ENCODE measurements around the gene MYL2. TPM values are rescaled to one million over a fixed set of nuclear protein-coding genes. Genes with fewer than 3 reads are reported as not detected.

Gene MYL2
- total RNA-seq, result 0.64 TPM in 1 of 2 replicates, not detected in the other

GRCh38 chr12:110920324-110920910, at the start of gene MYL2:
MYL2 (minus strand) TSS chr12:110920579; CDS start chr12:110920529, 50 bp downstream.

Other genes starting within 250 kb of the MYL2 start
- gene HVCN1, start 231.5 kb downstream of the MYL2 start, total RNA-seq, result 4.4 and 6.4 TPM in 2 replicates
- gene PPP1CC, start 177.7 kb downstream of the MYL2 start, total RNA-seq, result 108 and 140 TPM in 2 replicates
- gene CCDC63, start 73.6 kb downstream of the MYL2 start, total RNA-seq, result not detected in 2 replicates
- gene CUX2, start 113.6 kb upstream of the MYL2 start, total RNA-seq, result 0.65 TPM in 1 of 2 replicates, not detected in the other

All from epithelial cell of alveolus of lung (primary cell).